GM12801 (cell line): ENCODE results near the gene SRSF4.

Experiments used
- TF ChIP-seq, protein P1 (sequence below): IDR thresholded peaks from one replicate; pipeline ENCODE4 v1.5.1; 2011; ENCODE audit warnings: control low read depth; ENCODE audit not compliant: insufficient read length; ENCODE audit errors: extremely low read depth

SRSF4 gene

DNA sequence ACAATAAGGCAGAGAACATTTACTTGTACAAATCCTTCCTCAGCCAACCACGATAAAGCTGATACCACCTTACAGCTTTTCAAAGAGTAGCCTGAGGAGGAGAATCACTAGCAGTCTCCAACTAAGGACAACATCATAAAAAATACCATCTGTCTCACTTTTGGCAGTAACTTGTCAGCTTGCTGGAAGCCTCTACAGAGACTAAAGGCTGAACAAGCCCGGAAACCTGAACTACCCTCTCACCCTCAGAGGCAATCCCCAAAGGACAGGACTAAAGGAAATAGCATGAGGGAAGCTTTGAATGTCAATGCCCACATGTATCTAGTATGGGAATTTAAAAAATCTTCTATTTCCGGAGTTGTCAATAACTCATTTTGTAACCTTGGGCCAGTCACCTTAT is 10.6 kb downstream of the SRSF4 start:
- TF ChIP-seq, protein P1, sequence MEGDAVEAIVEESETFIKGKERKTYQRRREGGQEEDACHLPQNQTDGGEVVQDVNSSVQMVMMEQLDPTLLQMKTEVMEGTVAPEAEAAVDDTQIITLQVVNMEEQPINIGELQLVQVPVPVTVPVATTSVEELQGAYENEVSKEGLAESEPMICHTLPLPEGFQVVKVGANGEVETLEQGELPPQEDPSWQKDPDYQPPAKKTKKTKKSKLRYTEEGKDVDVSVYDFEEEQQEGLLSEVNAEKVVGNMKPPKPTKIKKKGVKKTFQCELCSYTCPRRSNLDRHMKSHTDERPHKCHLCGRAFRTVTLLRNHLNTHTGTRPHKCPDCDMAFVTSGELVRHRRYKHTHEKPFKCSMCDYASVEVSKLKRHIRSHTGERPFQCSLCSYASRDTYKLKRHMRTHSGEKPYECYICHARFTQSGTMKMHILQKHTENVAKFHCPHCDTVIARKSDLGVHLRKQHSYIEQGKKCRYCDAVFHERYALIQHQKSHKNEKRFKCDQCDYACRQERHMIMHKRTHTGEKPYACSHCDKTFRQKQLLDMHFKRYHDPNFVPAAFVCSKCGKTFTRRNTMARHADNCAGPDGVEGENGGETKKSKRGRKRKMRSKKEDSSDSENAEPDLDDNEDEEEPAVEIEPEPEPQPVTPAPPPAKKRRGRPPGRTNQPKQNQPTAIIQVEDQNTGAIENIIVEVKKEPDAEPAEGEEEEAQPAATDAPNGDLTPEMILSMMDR = no peak

DNA sequence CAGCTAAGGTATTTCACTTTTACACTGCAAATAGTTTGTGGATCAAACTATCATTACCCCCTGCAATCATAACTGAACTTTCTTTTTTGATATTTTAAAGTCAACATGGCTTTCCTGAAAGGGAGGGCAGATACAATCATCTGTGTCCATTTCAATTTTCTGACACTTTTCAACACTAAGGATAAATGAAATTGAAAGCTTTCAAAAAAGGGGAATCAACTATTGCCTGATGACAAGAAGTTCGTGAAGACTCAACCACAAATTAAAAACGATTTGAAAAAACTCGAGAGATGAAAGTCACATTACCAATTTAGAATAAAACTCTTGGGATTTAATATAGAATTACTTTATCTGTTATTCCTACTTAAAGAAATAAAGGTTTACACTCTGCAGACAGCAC is 11.7 kb downstream of the SRSF4 start:
- TF ChIP-seq, protein P1 = no peak

DNA sequence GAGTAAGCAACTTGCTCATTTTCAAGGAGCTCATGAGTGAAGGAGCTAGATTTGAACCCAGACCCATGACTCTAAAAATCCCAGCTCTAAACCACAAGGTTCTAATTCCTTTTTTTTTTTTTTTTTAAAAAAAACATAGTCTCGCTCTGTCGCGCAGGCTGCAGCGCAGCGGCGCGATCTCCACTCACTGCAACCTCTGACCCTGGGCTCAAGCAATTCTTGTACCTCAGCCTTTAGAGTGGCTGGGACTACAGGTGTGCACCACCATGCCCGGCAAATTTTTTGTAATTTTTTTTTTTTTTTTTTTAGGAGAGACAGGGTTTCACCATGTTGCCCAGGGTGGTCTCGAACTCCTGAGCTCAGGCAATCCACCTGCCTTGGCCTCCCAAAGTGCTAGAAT is 13.8 kb downstream of the SRSF4 start:
- TF ChIP-seq, protein P1 = no peak

DNA sequence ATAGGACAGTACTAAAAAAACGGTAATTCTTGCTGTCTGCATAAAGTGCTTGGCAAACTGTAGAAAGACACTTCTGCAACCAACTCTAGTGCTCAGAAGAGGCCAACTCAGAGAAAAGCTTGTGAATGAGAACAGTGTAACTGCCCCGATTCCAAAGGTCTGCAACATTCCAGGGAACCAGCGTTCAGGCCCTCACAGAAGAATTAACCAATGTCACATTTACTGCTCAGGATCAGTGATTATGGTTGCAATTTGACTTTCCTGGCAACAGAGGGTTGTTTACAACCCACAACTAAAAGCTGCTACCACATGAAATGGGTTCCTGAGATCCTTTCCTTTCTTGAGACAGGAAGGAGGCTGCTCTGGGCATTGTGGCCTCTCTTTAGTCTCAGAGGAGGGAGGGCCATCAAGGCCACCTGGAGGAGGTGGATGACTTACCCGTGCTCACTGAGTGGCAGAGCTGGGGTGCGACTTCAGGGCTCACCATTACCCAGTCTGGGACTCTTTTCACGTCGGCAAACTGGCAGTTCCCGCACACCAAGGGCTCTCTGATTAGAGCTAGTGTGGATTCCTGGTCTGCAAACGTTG is 15.3 kb downstream of the SRSF4 start:
- TF ChIP-seq, protein P1 = no peak

DNA sequence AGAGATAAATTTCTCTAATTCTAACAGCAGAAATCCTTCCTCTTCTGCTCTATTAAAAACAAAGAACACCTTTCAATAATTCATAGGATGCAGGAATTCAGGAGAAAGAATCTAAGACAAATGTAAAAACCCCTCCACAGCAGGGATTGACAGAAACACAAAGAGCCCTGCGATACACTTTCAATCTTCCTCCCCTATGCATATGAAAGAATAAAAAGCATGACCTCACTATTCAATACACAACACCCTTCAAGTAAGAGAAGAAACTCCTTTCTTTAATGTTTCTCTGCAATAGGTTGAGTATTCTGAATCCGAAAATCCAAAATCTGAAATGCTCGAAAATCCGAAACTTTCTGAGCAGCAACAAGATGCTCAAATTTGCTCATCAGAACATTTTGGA is 17.1 kb downstream of the SRSF4 start:
- TF ChIP-seq, protein P1 = no peak

DNA sequence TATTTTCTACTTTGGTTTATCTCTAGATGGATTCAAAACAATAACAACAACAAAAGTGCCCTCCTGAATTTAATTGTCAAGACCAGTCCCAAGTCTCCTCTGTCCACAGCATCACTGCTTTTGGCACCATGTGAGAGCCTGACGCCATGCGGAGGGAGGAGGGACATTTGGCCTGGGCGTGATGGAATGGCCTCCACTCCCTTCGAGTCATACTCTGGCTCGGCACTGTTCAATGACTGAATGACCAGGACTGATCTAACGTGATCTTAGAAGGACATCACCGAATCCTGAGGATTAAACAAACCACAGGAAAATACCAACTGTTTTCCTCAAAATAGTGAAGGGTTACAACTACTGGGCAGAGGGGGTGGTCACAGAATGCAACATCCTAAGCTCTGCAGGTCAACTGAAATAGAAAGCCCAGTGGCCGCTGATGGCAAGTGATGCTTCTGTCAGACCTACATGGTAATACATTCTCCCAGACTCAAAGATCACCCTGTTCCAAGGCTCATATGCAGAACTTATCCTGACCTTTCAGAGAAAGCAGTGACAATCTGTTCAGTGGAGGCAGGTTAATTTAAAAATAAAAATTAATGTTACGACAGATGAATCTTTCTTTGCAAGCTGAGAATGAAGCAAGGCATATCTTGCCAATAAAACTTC is 19.1 kb downstream of the SRSF4 start:
- TF ChIP-seq, protein P1 = no peak

DNA sequence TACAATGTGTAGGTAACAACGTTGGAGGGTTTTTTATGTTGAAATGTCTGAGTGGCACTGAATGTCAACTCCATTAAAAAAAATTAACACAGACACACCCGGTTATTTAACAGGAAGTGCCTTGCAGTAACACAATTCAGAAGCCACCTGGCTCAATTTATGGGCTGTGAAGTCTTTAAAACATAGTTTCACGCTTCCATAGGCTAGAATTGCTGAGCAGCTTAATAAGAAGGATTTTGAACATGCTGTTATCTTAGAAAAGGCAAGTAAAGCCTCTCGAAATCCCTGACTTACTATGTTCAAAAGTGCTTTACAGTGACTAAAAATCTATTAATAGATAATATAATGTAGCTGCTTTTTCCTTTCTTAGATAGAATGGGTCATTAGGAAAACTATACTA is 19.7 kb downstream of the SRSF4 start:
- TF ChIP-seq, protein P1 = no peak
